Mesenchymal stem cell (in vitro differentiated cells and primary cell): ENCODE measurements around the gene COG7.

Experiments used
- DNase-seq: peaks from one replicate; pipeline ENCODE4 v3.0.0-alpha.2; 2013
- H2AFZ ChIP-seq: one replicate; pipeline ENCODE4 v1.6.1; 2013; ENCODE audit warnings: low read depth, mild to moderate bottlenecking, control low read depth, inconsistent platforms, low read length, moderate library complexity
- H2AK5ac ChIP-seq: 2 replicates; pipeline ENCODE4 v1.6.1; 2013; ENCODE audit warnings: low read length, moderate library complexity, mild to moderate bottlenecking, inconsistent platforms; ENCODE audit not compliant: severe bottlenecking
- H2BK120ac ChIP-seq: one replicate; pipeline ENCODE4 v1.6.1; 2013; ENCODE audit warnings: low read depth, mild to moderate bottlenecking, inconsistent platforms, low read length, moderate library complexity
- H2BK12ac ChIP-seq, 2 experiments: one replicate each; pipeline ENCODE4 v1.6.1; 2013; ENCODE audit warnings: inconsistent platforms in 2 of 2, low read length in 2 of 2, mild to moderate bottlenecking in 2 of 2, moderate library complexity in 2 of 2, control low read depth in 1 of 2
- H2BK15ac ChIP-seq: one replicate; pipeline ENCODE4 v1.6.1; 2013; ENCODE audit warnings: mild to moderate bottlenecking, low read depth, inconsistent platforms; ENCODE audit not compliant: poor library complexity, severe bottlenecking
- H2BK5ac ChIP-seq: 2 replicates; pipeline ENCODE4 v1.6.1; 2013; ENCODE audit warnings: low read depth, mild to moderate bottlenecking, low read length, control low read depth, inconsistent platforms; ENCODE audit not compliant: poor library complexity, severe bottlenecking
- H3K14ac ChIP-seq, 2 experiments: one replicate each; pipeline ENCODE4 v1.6.1; 2013; ENCODE audit warnings: inconsistent platforms in 2 of 2, low read length in 2 of 2, control low read depth in 1 of 2, mild to moderate bottlenecking in 1 of 2, moderate library complexity in 1 of 2
- H3K18ac ChIP-seq, 2 experiments: one replicate each; pipeline ENCODE4 v1.6.1; 2013; ENCODE audit warnings: inconsistent platforms in 2 of 2, low read length in 2 of 2, control low read depth in 1 of 2, low read depth in 1 of 2, mild to moderate bottlenecking in 1 of 2
- H3K23ac ChIP-seq, 2 experiments: one replicate each; pipeline ENCODE4 v1.6.1; 2013; ENCODE audit warnings: inconsistent platforms in 2 of 2, low read length in 2 of 2, mild to moderate bottlenecking in 2 of 2, moderate library complexity in 2 of 2, control low read depth in 1 of 2
- H3K27ac ChIP-seq: 2 replicates; pipeline ENCODE4 v1.5.1; 2013; ENCODE audit warnings: mild to moderate bottlenecking, moderate library complexity, low read length, control low read depth, inconsistent platforms; ENCODE audit not compliant: poor library complexity, severe bottlenecking
- H3K27me3 ChIP-seq, 2 experiments: 2 replicates each; pipeline versions ENCODE4 v1.6.1 to v1.7.0; 2013; ENCODE audit warnings: low read length in 2 of 2, mild to moderate bottlenecking in 2 of 2, moderate library complexity in 2 of 2, control low read depth in 1 of 2, inconsistent platforms in 1 of 2; ENCODE audit not compliant: control insufficient read depth in 1 of 2, insufficient read depth in 1 of 2
- H3K36me3 ChIP-seq, 2 experiments: 2 replicates each; pipeline versions ENCODE4 v1.6.1 to v1.7.0; 2013; ENCODE audit warnings: low read length in 2 of 2, control low read depth in 1 of 2, inconsistent platforms in 1 of 2, low read depth in 1 of 2, mild to moderate bottlenecking in 1 of 2; ENCODE audit not compliant: insufficient read depth in 2 of 2, control insufficient read depth in 1 of 2
- H3K4ac ChIP-seq, 2 experiments: one replicate each; pipeline ENCODE4 v1.6.1; 2013; ENCODE audit warnings: inconsistent platforms in 2 of 2, low read length in 2 of 2, mild to moderate bottlenecking in 2 of 2, moderate library complexity in 2 of 2, control low read depth in 1 of 2, low read depth in 1 of 2
- H3K4me1 ChIP-seq: 2 replicates; pipeline ENCODE4 v1.6.1; 2013; ENCODE audit warnings: low read depth, low read length, control low read depth; ENCODE audit not compliant: control insufficient read depth, insufficient read depth
- H3K4me2 ChIP-seq: 2 replicates; pipeline ENCODE4 v1.6.1; 2013; ENCODE audit warnings: low read length, mild to moderate bottlenecking, inconsistent platforms; ENCODE audit not compliant: poor library complexity, severe bottlenecking
- H3K4me3 ChIP-seq, 2 experiments: 2 replicates each; pipeline versions ENCODE4 v1.5.1 to v1.7.0; 2013; ENCODE audit warnings: low read length in 2 of 2, mild to moderate bottlenecking in 2 of 2, control low read depth in 1 of 2, low read depth in 1 of 2; ENCODE audit not compliant: insufficient read depth in 1 of 2
- H3K79me1 ChIP-seq: replicated peaks from 2 replicates; pipeline ENCODE4 v1.6.1; 2013; ENCODE audit warnings: mild to moderate bottlenecking, control low read depth, low read length, inconsistent platforms; ENCODE audit not compliant: poor library complexity, severe bottlenecking
- H3K9ac ChIP-seq: 2 replicates; pipeline ENCODE4 v1.7.0; 2013; ENCODE audit warnings: mild to moderate bottlenecking, low read length, moderate library complexity
- H3K9me3 ChIP-seq: 2 replicates; pipeline ENCODE4 v1.7.0; 2013; ENCODE audit warnings: mild to moderate bottlenecking, low read length; ENCODE audit not compliant: control insufficient read depth
- H4K8ac ChIP-seq: one replicate; pipeline ENCODE4 v1.6.1; 2013; ENCODE audit warnings: inconsistent platforms, mild to moderate bottlenecking, low read length, moderate library complexity
- H4K91ac ChIP-seq: one replicate; pipeline ENCODE4 v1.6.1; 2013; ENCODE audit warnings: mild to moderate bottlenecking, low read length, inconsistent platforms
- WGBS: methylation state at CpG from one replicate; pipeline ENCODE4 v1.1.7; 2013; ENCODE audit warnings: mixed read lengths; 5-methylcytosine and 5-hydroxymethylcytosine counted together

COG7 gene

DNA sequence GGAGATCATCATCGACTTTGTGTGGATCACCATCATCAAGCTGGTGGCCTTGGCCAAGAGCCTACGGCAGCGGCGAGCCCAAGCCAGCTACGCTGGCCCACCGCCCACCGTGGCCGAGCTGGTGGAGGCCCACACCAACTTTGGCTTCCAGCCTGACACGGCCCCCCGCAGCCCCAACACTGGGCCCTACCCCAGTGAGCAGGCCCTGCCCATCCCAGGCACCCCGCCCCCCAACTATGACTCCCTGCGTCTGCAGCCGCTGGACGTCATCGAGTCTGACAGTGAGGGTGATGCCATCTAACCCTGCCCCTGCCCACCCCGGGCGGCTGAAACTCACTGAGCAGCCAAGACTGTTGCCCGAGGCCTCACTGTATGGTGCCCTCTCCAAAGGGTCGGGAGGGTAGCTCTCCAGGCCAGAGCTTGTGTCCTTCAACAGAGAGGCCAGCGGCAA lies 72.5 kb downstream of the COG7 start:
- no peaks in the 10 kb centered on the region for H3K9me3 ChIP-seq
- H2BK120ac ChIP-seq = no peak overlapping the region
- no peak overlapping the region for H2BK15ac ChIP-seq
- no peak overlapping the region for H3K4ac ChIP-seq
- no peak overlapping the region for H2BK12ac ChIP-seq
- H3K36me3 ChIP-seq = no peaks in the 10 kb centered on the region
- no peak overlapping the region for H2BK5ac ChIP-seq
- no peak overlapping the region for H3K18ac ChIP-seq
- no peak overlapping the region for H3K4me2 ChIP-seq
- no peak overlapping the region for H4K91ac ChIP-seq
- no peak overlapping the region for H3K14ac ChIP-seq
- no peaks in the 10 kb centered on the region for H3K4me1 ChIP-seq
- no peak overlapping the region for H3K9ac ChIP-seq
- no peak overlapping the region for H3K27ac ChIP-seq
- no peak overlapping the region for H3K23ac ChIP-seq
- no peak overlapping the region for H3K4me3 ChIP-seq
- H3K27me3 ChIP-seq = peaks cover 12% of the 10 kb centered on the region in 2 experiments
- H4K8ac ChIP-seq = no peak overlapping the region
- 93% methylated on average over 20 of the region's 20 CpGs for WGBS
- no peak overlapping the region for H2AFZ ChIP-seq
- H3K79me1 ChIP-seq = no peaks in the 10 kb centered on the region
- no peak overlapping the region for H2AK5ac ChIP-seq
- no peak for DNase-seq

DNA sequence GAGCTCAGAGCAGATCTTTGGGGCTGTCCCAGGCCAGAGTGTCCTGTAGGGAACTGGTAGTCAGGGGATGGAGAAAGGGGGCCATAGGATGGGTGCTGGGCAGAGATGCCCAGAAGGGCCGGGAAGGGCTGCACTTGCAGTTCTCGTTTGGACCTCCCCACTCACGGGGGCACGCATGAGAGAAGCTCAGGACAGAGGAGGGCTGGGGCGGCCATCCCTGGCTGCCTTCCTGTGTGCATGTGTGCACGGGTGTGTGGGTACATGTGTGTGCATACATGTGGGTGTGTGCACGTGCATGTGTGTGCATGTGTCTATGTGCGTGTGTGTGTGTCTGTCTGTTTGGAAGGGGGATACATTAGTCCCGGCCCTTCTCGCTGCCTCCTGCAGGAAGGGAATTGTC lies 73.3 kb downstream of the COG7 start:
- peaks cover 12 to 18% of the 10 kb centered on the region in 2 experiments for H3K27me3 ChIP-seq

GRCh38 chr16:23378921-23379320 lies 74.1 kb downstream of the COG7 start:
- H4K91ac ChIP-seq = no peak overlapping the region
- no peak overlapping the region for H2BK15ac ChIP-seq
- H3K36me3 ChIP-seq = no peaks in the 10 kb centered on the region
- H2AK5ac ChIP-seq = no peak overlapping the region
- H2BK5ac ChIP-seq = no peak overlapping the region
- no peak overlapping the region for H3K27ac ChIP-seq
- no peak overlapping the region for H3K4me2 ChIP-seq
- no peaks in the 10 kb centered on the region for H3K4me1 ChIP-seq
- no peak overlapping the region for H2BK12ac ChIP-seq
- no peak overlapping the region for H3K18ac ChIP-seq
- H3K27me3 ChIP-seq = peaks cover 12 to 18% of the 10 kb centered on the region in 2 experiments
- H2BK120ac ChIP-seq = no peak overlapping the region
- no peak overlapping the region for H3K4me3 ChIP-seq
- no peak for DNase-seq
- H3K14ac ChIP-seq = no peak overlapping the region
- WGBS = 92% methylated on average over 5 of the region's 5 CpGs
- no peaks in the 10 kb centered on the region for H3K79me1 ChIP-seq
- no peak overlapping the region for H4K8ac ChIP-seq
- no peaks in the 10 kb centered on the region for H3K9me3 ChIP-seq
- no peak overlapping the region for H2AFZ ChIP-seq
- H3K23ac ChIP-seq = no peak overlapping the region
- no peak overlapping the region for H3K9ac ChIP-seq
- no peak overlapping the region for H3K4ac ChIP-seq

More for the DNA sequence above, 73.3 kb downstream of the COG7 start:
- no peak overlapping the region for H4K91ac ChIP-seq
- no peak overlapping the region for H3K4ac ChIP-seq
- no peak for DNase-seq
- H2AFZ ChIP-seq = no peak overlapping the region
- no peak overlapping the region for H3K4me3 ChIP-seq
- no peak overlapping the region for H2BK12ac ChIP-seq
- no peak overlapping the region for H4K8ac ChIP-seq
- no peak overlapping the region for H2AK5ac ChIP-seq
- H3K79me1 ChIP-seq = no peaks in the 10 kb centered on the region
- H3K9ac ChIP-seq = no peak overlapping the region
- H3K14ac ChIP-seq = peak overlapping the region in 1 of 2 experiments; percentile 77
- H2BK15ac ChIP-seq = no peak overlapping the region
- WGBS = 91% methylated on average over 9 of the region's 10 CpGs
- no peak overlapping the region for H3K4me2 ChIP-seq
- no peaks in the 10 kb centered on the region for H3K9me3 ChIP-seq
- H3K27ac ChIP-seq = no peak overlapping the region
- H3K23ac ChIP-seq = no peak overlapping the region
- no peak overlapping the region for H2BK5ac ChIP-seq
- H3K4me1 ChIP-seq = no peaks in the 10 kb centered on the region
- no peak overlapping the region for H2BK120ac ChIP-seq
- H3K18ac ChIP-seq = no peak overlapping the region
- no peaks in the 10 kb centered on the region for H3K36me3 ChIP-seq

GRCh38 chr16:23378256-23378655 lies 74.7 kb downstream of the COG7 start:
- Histone ChIP-seq H4K8ac (no peak overlapping the region), H3K4me1 (peaks cover 3% of the 10 kb centered on the region), H3K9ac (no peak overlapping the region), H2BK120ac (no peak overlapping the region), H3K27ac (no peak overlapping the region), H3K18ac (no peak overlapping the region), H3K36me3 (no peaks in the 10 kb centered on the region), H3K9me3 (no peaks in the 10 kb centered on the region), H4K91ac (no peak overlapping the region), H2AFZ (no peak overlapping the region), H2AK5ac (no peak overlapping the region), H2BK15ac (no peak overlapping the region), H3K79me1 (no peaks in the 10 kb centered on the region), H2BK5ac (no peak overlapping the region), H3K14ac (no peak overlapping the region), H3K4ac (no peak overlapping the region), H3K4me2 (no peak overlapping the region), H3K4me3 (no peak overlapping the region), H2BK12ac (no peak overlapping the region), H3K27me3 (peaks cover 12 to 24% of the 10 kb centered on the region in 2 experiments), H3K23ac (no peak overlapping the region)
- DNase-seq = no peak
- 82% methylated on average over 7 of the region's 8 CpGs for WGBS
